ENCODE measurements around the gene ROBO3.

The ROBO3 gene

GRCh38 chr11:124896821-124897391, 31.7 kb downstream of the ROBO3 start:
- H3K4me2 ChIP-seq (ENCODE audit: insufficient read depth, low read length) = no peak overlapping the region

GRCh38 chr11:124897674-124898262, 32.5 kb downstream of the ROBO3 start, which contains the start of gene ROBO4:
TSS of gene ROBO4 (minus strand) at chr11:124897865. CDS start at chr11:124897795, 70 bp downstream.
- no peak for ATAC-seq (ENCODE audit: insufficient read depth, low read depth)
- H2AFZ ChIP-seq (ENCODE audit: low read depth, low read length) = no peak within 1 kb of the TSS
- DNase-seq = no peak
- no peaks in the 10 kb centered on the region for H3K9me3 ChIP-seq (ENCODE audit: insufficient read depth, low read length, severe bottlenecking)
- H3K79me2 ChIP-seq (ENCODE audit: insufficient read depth, low read length) = no peaks in the 10 kb centered on the region
- H4K20me1 ChIP-seq (ENCODE audit: insufficient read depth, low read length) = no peaks in the 10 kb centered on the region
- H3K27me3 ChIP-seq (ENCODE audit: insufficient read depth, low read length, poor library complexity) = peaks cover 34% of the 10 kb centered on the region
- no peak within 1 kb of the TSS for H3K4me2 ChIP-seq (ENCODE audit: insufficient read depth, low read length)
- H3K4me1 ChIP-seq (ENCODE audit: insufficient read depth, low read length) = no peaks in the 10 kb centered on the region
- no peak within 1 kb of the TSS for H3K9ac ChIP-seq (ENCODE audit: low read depth, low read length)
- H3K27ac ChIP-seq (ENCODE audit: low read length) = no peak within 1 kb of the TSS
- H3K36me3 ChIP-seq (ENCODE audit: insufficient read depth, low read length) = no peaks in the 10 kb centered on the region
- no peak within 1 kb of the TSS for H3K4me3 ChIP-seq (ENCODE audit: low read depth in 1 of 2, low read length in 2 of 2)
- TF ChIP-seq CTCF (IDR thresholded peaks at IDR 0.05; ENCODE audit: borderline replicate concordance, extremely low read depth, low read length, poor library complexity, severe bottlenecking) = no peak
- TF ChIP-seq EZH2 (IDR thresholded peaks at IDR 0.05; ENCODE audit: borderline replicate concordance, low read depth, low read length, severe bottlenecking) = no peak

More at GRCh38 chr11:124896821-124897391, 31.7 kb downstream of the ROBO3 start:
- Histone ChIP-seq H4K20me1 (ENCODE audit: insufficient read depth, low read length) (no peaks in the 10 kb centered on the region), H3K9me3 (ENCODE audit: insufficient read depth, low read length, severe bottlenecking) (no peaks in the 10 kb centered on the region), H2AFZ (ENCODE audit: low read depth, low read length) (no peak overlapping the region), H3K36me3 (ENCODE audit: insufficient read depth, low read length) (no peaks in the 10 kb centered on the region), H3K9ac (ENCODE audit: low read depth, low read length) (no peak overlapping the region), H3K27ac (ENCODE audit: low read length) (no peak overlapping the region), H3K79me2 (ENCODE audit: insufficient read depth, low read length) (no peaks in the 10 kb centered on the region), H3K4me1 (ENCODE audit: insufficient read depth, low read length) (no peaks in the 10 kb centered on the region), H3K4me3 (ENCODE audit: low read depth in 1 of 2, low read length in 2 of 2) (no peak overlapping the region), H3K27me3 (ENCODE audit: insufficient read depth, low read length, poor library complexity) (peaks cover 30% of the 10 kb centered on the region)
- TF ChIP-seq CTCF (IDR thresholded peaks at IDR 0.05; ENCODE audit: borderline replicate concordance, extremely low read depth, low read length, poor library complexity, severe bottlenecking) = no peak
- no peak for TF ChIP-seq EZH2 (IDR thresholded peaks at IDR 0.05; ENCODE audit: borderline replicate concordance, low read depth, low read length, severe bottlenecking)
- no peak for DNase-seq
- ATAC-seq (ENCODE audit: insufficient read depth, low read depth) = no peak

GRCh38 chr11:124898263-124898680, 33.0 kb downstream of the ROBO3 start:
- Histone ChIP-seq H3K4me1 (ENCODE audit: insufficient read depth, low read length) (no peaks in the 10 kb centered on the region), H3K36me3 (ENCODE audit: insufficient read depth, low read length) (no peaks in the 10 kb centered on the region), H2AFZ (ENCODE audit: low read depth, low read length) (no peak overlapping the region), H4K20me1 (ENCODE audit: insufficient read depth, low read length) (no peaks in the 10 kb centered on the region), H3K79me2 (ENCODE audit: insufficient read depth, low read length) (no peaks in the 10 kb centered on the region), H3K27ac (ENCODE audit: low read length) (no peak overlapping the region), H3K27me3 (ENCODE audit: insufficient read depth, low read length, poor library complexity) (peaks cover 30% of the 10 kb centered on the region), H3K9me3 (ENCODE audit: insufficient read depth, low read length, severe bottlenecking) (no peaks in the 10 kb centered on the region), H3K9ac (ENCODE audit: low read depth, low read length) (no peak overlapping the region), H3K4me2 (ENCODE audit: insufficient read depth, low read length) (no peak overlapping the region), H3K4me3 (ENCODE audit: low read depth in 1 of 2, low read length in 2 of 2) (no peak overlapping the region)
- no peak for TF ChIP-seq CTCF (IDR thresholded peaks at IDR 0.05; ENCODE audit: borderline replicate concordance, extremely low read depth, low read length, poor library complexity, severe bottlenecking)
- no peak for TF ChIP-seq EZH2 (IDR thresholded peaks at IDR 0.05; ENCODE audit: borderline replicate concordance, low read depth, low read length, severe bottlenecking)
- ATAC-seq (ENCODE audit: insufficient read depth, low read depth) = no peak
- no peak for DNase-seq

Measured in DND-41 (cell line).